GM19395 (cell line): Measurements from ENCODE around the gene COL11A1.
"Not testable (repeated sequence)": the region's sequence is repeated elsewhere in the genome, so short reads cannot be mapped to it uniquely, and the experiment has no call there.

Source experiments
- ATAC-seq: cut with Tn5 transposase; IDR thresholded peaks from one replicate; pipeline ENCODE4 v1.9.1; 2021; ENCODE audit warnings: mild to moderate bottlenecking, moderate library complexity; ENCODE audit not compliant: unreplicated experiment

Gene COL11A1

DNA sequence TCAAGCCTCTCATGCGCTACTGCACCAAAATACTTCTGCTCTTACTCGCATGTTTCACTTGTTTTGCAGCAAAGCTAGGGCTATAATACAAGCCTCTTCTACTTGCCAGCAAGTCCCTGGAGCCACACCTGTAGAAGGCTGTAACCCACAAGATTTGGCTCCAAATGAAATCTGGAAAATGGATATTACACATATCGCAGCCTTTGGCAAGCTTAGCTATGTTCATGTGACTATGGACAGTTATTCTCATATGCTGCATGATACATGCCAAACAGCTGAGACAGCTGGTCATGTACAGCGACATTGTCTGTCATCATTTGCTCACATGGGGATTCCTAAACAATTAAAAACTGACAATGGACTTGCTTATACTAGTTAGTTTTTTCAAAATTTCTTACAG is 270.3 kb downstream of the COL11A1 start:
- ATAC-seq, result no peak

DNA sequence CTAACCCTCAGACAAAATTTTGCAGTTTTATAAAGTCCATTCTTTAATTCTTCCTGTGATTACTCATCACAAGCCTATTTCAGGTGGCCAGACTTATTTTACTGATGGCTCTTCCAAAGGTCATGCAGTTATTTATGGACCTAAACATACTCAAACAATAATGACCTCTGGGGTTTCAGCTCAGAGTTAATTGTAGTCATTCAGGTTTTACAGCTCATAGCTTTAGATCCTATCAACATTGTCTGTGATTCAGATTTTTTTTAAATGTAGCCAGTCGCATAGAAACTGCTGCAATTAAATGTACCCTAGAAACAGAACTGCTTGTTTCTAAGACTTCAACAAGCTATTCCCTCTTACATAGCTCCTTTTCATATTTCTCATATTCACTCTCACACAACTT is 270.8 kb downstream of the COL11A1 start:
- ATAC-seq, result no peak

DNA sequence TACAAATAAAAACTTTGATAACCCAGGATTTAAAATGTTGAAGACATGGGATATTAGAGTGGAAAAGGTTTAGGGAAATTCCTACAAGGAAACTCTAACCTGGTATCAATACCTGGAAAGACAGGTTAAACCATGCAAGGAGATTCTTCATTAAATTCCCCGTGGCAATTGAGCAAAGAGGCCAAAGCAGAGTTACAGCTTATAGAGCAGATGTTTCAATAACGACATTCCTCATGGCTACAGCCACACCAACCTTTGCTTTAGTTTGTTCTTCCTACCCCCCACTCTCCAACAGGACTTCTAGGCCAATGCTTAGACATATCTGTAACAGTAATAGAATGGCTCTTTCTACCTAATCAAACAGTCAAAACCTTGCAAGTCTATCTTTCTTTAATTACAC is 271.3 kb downstream of the COL11A1 start:
- no peak for ATAC-seq

DNA sequence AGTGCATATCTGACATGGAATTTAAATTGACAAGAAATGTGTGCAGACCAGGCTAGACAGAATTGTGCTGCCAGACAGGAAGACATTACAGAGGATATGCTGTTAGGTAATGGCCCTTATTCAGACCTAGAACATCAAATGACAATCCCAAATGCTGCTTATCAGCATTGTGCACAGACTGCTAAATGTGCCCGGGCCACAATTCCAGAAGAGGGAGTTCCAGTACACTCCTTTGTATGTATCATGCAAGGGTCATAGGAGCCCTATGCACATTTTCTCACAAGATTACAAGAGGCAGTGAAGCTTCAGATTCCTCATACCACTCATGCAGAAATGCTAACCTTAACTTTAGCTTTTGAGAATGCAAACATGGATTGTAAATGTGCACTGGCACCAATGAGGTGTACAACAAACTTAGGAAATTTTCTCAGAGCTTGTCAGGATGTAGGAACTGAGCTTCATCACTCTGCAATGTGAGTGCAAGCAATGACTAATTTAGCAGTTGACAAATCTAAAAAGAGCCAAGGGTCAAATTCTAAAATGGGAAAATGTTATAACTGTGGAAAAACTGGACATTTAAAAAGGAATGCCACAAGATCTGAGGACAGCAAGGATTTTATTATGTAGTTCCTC is 273.5 kb downstream of the COL11A1 start:
- ATAC-seq, result no peak

DNA sequence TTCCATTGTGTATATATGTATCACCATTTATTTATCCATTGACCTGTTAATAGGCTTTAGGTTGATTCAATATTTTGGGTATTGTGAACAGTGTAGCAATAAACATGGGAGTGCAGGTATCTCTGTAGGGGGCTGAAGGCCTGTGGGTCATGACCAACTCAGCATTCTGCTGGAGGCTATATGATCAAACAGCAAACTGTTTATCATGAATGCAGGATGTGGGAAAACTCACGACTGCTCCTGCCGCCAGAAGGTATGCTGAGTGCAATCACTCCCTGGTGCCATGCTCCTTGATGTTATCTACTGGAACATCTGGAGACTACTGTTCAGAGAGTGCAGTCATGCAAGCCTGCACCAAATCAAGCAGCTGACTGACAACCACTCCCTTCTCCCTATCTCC is 275.2 kb downstream of the COL11A1 start:
- no peak for ATAC-seq

DNA sequence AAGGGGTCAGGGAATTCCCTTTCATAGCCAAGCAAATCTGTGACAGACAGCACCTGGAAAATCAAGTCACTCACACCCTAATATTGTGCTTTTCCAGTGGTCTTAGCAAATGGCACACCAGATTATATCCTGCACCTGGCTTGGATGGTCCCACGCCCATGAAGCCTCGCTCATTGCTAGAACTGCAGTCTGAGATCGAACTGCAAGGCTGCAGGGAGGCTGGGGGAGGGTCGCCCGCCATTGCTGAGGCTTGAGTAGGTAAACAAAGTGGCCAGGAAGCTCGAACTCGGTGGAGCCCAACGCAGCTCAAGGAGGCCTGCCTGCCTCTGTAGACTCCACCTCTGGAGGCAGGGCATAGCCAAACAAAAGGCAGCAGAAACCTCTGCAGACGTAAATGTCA is 281.6 kb downstream of the COL11A1 start:
- ATAC-seq, result not testable (repeated sequence)
